CD14-positive monocyte (primary cell): ENCODE results near the gene ZNF91. TPM values are rescaled to one million over a fixed set of nuclear protein-coding genes. Genes with fewer than 3 reads are reported as not detected.

Experiments used
- DNase-seq, 3 donors: peaks; one replicate each; pipeline ENCODE4 v3.0.0-alpha.2; 2011 to 2022
- H2AFZ ChIP-seq: 2 replicates; pipeline ENCODE4 v1.6.0; 2012; ENCODE audit warnings: mild to moderate bottlenecking, low read depth, low read length, inconsistent platforms; ENCODE audit not compliant: insufficient read depth, poor library complexity, severe bottlenecking
- H3K27ac ChIP-seq, 2 donors: 1 replicate in 1 of 2; 2 replicates in 1 of 2; pipeline ENCODE4 v1.5.1; 2012 to 2013; ENCODE audit warnings: low read length in 2 of 2, control low read depth in 1 of 2, inconsistent platforms in 1 of 2, low read depth in 1 of 2, mild to moderate bottlenecking in 1 of 2
- H3K27me3 ChIP-seq, 2 donors: one replicate each; pipeline versions ENCODE4 v1.6.0 to v1.6.1; 2011 to 2013; ENCODE audit warnings: low read length in 2 of 2; ENCODE audit not compliant: control insufficient read depth in 2 of 2, insufficient read depth in 2 of 2
- H3K36me3 ChIP-seq, 2 donors: replicated peaks in 1 of 2; 1 replicate in 1 of 2; 2 replicates in 1 of 2; pipeline versions ENCODE4 v1.5.1 to v1.6.1; 2012 to 2013; ENCODE audit warnings: low read length in 2 of 2, control low read depth in 1 of 2, inconsistent platforms in 1 of 2, mild to moderate bottlenecking in 1 of 2; ENCODE audit not compliant: insufficient read depth in 2 of 2, control insufficient read depth in 1 of 2
- H3K4me1 ChIP-seq, 2 donors: 1 replicate in 1 of 2; 2 replicates in 1 of 2; pipeline versions ENCODE4 v1.5.1 to v1.6.1; 2012 to 2013; ENCODE audit warnings: low read length in 2 of 2, control low read depth in 1 of 2, inconsistent platforms in 1 of 2, mild to moderate bottlenecking in 1 of 2, moderate library complexity in 1 of 2; ENCODE audit not compliant: insufficient read depth in 2 of 2, control insufficient read depth in 1 of 2
- H3K4me2 ChIP-seq: replicated peaks from 2 replicates; pipeline ENCODE3; 2012; ENCODE audit warnings: low read length, moderate library complexity, mild to moderate bottlenecking; ENCODE audit not compliant: poor library complexity, severe bottlenecking; ENCODE audit errors: extremely low read depth
- H3K4me3 ChIP-seq, 3 experiments: fragments of 200-600 bp in 1 of 3; sonication (generic) in 1 of 3; replicated peaks in 1 of 3; 1 replicate in 2 of 3; 2 replicates in 1 of 3; pipeline ENCODE4 v1.5.1; 2011 to 2013; ENCODE audit warnings: low read length in 3 of 3, mild to moderate bottlenecking in 3 of 3, control low read depth in 2 of 3, low read depth in 2 of 3, inconsistent platforms in 1 of 3, moderate library complexity in 1 of 3
- H3K79me2 ChIP-seq: 2 replicates; pipeline ENCODE4 v1.6.0; 2012; ENCODE audit warnings: mild to moderate bottlenecking, control low read depth, inconsistent platforms, low read length, moderate library complexity; ENCODE audit not compliant: insufficient read depth
- H3K9ac ChIP-seq: 2 replicates; pipeline ENCODE4 v1.6.0; 2017; ENCODE audit warnings: low read length, mild to moderate bottlenecking; ENCODE audit not compliant: insufficient read depth, poor library complexity, severe bottlenecking
- H3K9me3 ChIP-seq, 2 donors: replicated peaks in 1 of 2; 1 replicate in 1 of 2; 2 replicates in 1 of 2; pipeline versions ENCODE4 v1.5.1 to v1.6.1; 2012 to 2013; ENCODE audit warnings: low read length in 2 of 2, control low read depth in 1 of 2; ENCODE audit not compliant: control insufficient read depth in 1 of 2, insufficient read depth in 1 of 2
- H4K20me1 ChIP-seq: 2 replicates; pipeline ENCODE4 v1.6.0; 2012; ENCODE audit warnings: mild to moderate bottlenecking, low read length, control low read depth, moderate library complexity; ENCODE audit not compliant: insufficient read depth
- H3K27ac Mint-ChIP-seq, 7 donors: one replicate each; pipeline ENCODE4 v1.8.0; 2020; ENCODE audit warnings: mild to moderate bottlenecking in 7 of 7, mixed read lengths in 7 of 7, moderate library complexity in 6 of 7, inconsistent platforms in 2 of 7
- H3K27me3 Mint-ChIP-seq, 3 donors: one replicate each; pipeline ENCODE4 v1.8.0; 2021 to 2022; ENCODE audit warnings: low read depth in 3 of 3, mild to moderate bottlenecking in 3 of 3, mixed read lengths in 3 of 3, moderate library complexity in 3 of 3, inconsistent platforms in 1 of 3
- H3K36me3 Mint-ChIP-seq, 2 donors: one replicate each; pipeline ENCODE4 v1.8.0; 2020; ENCODE audit warnings: mixed read lengths in 2 of 2, inconsistent platforms in 1 of 2, mild to moderate bottlenecking in 1 of 2
- H3K4me1 Mint-ChIP-seq: one replicate; pipeline ENCODE4 v1.8.0; 2020; ENCODE audit warnings: mild to moderate bottlenecking, mixed read lengths
- H3K4me3 Mint-ChIP-seq, 2 donors: one replicate each; pipeline ENCODE4 v1.8.0; 2020; ENCODE audit warnings: mild to moderate bottlenecking in 2 of 2, mixed read lengths in 2 of 2, moderate library complexity in 1 of 2
- H3K9me3 Mint-ChIP-seq, 7 donors: one replicate each; pipeline ENCODE4 v1.8.0; 2020 to 2022; ENCODE audit warnings: mixed read lengths in 7 of 7, mild to moderate bottlenecking in 6 of 7, moderate library complexity in 6 of 7, inconsistent platforms in 2 of 7
- WGBS: methylation state at CpG from one replicate; pipeline ENCODE4 v1.1.5; 2013; ENCODE audit warnings: missing lambda C conversion rate; ENCODE audit not compliant: insufficient coverage; 5-methylcytosine and 5-hydroxymethylcytosine counted together
- intact Hi-C, 2 donors: fragments of 100-400 bp; cut with micrococcal nuclease; formaldehyde crosslinking; loops; one replicate each; pipeline versions ENCODE4 v1.15.0 to v1.15.1; 2023
- polyA plus RNA-seq, 3 donors: library from polyadenylated mRNA; depleted of rRNA in 1 of 3; unstranded in 2 of 3; stranded (reverse) in 1 of 3; fragments of 300-500 nt in 2 of 3; fragments of >200 nt in 1 of 3; fragmentation: Illumina TruSeq in 2 of 3; gene quantifications; 1 replicate in 2 of 3; 2 replicates in 1 of 3; pipeline ENCODE4 v1.2.3, GENCODE V29; 2012 to 2021
- TF ChIP-seq, protein P1 (sequence below): fragments of 200-600 bp; IDR thresholded peaks from one replicate; pipeline ENCODE4 v1.8.0; 2022; ENCODE audit warnings: antibody characterized with exemption, mild to moderate bottlenecking

The ZNF91 gene
- polyA plus RNA-seq, 3 donors = 3.5 to 5.5 (median 4.9) TPM

DNA sequence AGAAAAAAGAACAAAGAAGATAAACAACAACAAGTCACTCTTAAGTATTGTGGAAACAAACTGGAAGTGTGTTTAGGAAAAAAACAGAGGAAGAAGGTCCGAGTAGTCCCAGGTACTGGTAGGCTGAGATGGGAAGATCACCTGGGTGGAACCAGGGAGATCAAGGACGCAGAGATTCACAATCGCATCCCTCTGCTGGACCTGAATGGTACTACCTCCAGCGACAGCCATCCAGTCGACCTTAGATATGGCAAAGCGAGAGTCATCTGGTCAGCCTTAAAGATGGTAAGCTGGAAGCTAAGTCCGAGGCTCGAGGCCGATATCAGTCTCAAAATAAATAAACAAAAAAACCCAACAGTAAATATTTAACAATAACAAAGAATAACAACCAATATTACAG lies 44.9 kb upstream of the ZNF91 start:
- H3K36me3 ChIP-seq = no peaks in the 10 kb centered on the region
- no peak overlapping the region for H3K27ac ChIP-seq
- no peaks in the 10 kb centered on the region for H3K4me1 ChIP-seq
- intact Hi-C loops = no loop called here
- H3K9me3 Mint-ChIP-seq = peaks cover 34 to 58% (median 53%) of the 10 kb centered on the region in 7 donors
- H4K20me1 ChIP-seq = no peaks in the 10 kb centered on the region
- H3K27me3 Mint-ChIP-seq = no peaks in the 10 kb centered on the region
- H3K79me2 ChIP-seq = no peaks in the 10 kb centered on the region
- no peak overlapping the region for H2AFZ ChIP-seq
- no peak overlapping the region for H3K4me2 ChIP-seq
- no peak for DNase-seq
- peaks cover 54 to 56% of the 10 kb centered on the region in 2 donors for H3K9me3 ChIP-seq
- 89% methylated on average over 5 of the region's 9 CpGs for WGBS
- no peak overlapping the region for H3K9ac ChIP-seq
- H3K27me3 ChIP-seq = no peaks in the 10 kb centered on the region
- no peak overlapping the region for H3K27ac Mint-ChIP-seq
- H3K4me3 ChIP-seq = no peak overlapping the region
- no peaks in the 10 kb centered on the region for H3K4me1 Mint-ChIP-seq
- H3K4me3 Mint-ChIP-seq = no peak overlapping the region
- H3K36me3 Mint-ChIP-seq = no peaks in the 10 kb centered on the region
- TF ChIP-seq, protein P1, sequence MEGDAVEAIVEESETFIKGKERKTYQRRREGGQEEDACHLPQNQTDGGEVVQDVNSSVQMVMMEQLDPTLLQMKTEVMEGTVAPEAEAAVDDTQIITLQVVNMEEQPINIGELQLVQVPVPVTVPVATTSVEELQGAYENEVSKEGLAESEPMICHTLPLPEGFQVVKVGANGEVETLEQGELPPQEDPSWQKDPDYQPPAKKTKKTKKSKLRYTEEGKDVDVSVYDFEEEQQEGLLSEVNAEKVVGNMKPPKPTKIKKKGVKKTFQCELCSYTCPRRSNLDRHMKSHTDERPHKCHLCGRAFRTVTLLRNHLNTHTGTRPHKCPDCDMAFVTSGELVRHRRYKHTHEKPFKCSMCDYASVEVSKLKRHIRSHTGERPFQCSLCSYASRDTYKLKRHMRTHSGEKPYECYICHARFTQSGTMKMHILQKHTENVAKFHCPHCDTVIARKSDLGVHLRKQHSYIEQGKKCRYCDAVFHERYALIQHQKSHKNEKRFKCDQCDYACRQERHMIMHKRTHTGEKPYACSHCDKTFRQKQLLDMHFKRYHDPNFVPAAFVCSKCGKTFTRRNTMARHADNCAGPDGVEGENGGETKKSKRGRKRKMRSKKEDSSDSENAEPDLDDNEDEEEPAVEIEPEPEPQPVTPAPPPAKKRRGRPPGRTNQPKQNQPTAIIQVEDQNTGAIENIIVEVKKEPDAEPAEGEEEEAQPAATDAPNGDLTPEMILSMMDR = no peak

DNA sequence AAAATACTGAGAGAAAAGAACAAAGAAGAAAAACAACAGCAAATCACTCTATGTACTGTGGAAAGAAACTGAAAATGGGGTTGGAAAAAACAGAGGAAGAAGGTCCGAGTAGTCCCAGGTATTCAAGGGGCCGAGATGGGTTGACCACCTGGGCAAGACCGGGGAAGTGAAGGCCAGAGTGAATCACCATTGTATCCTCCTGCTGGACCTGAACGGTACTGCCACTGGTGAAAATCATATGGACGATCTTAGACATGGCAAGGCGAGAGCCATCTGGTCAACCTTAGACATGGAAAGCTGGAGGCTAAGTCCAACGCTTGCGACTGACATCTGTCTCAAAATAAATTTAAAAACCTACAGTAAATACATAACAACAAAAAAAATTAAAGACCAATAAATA lies 44.4 kb upstream of the ZNF91 start:
- Histone ChIP-seq H3K79me2 (no peaks in the 10 kb centered on the region), H3K4me1 (no peaks in the 10 kb centered on the region), H3K27ac (no peak overlapping the region), H4K20me1 (no peaks in the 10 kb centered on the region), H3K27me3 (no peaks in the 10 kb centered on the region), H3K36me3 (no peaks in the 10 kb centered on the region), H3K4me3 (no peak overlapping the region), H2AFZ (no peak overlapping the region), H3K9ac (no peak overlapping the region), H3K9me3 (peaks cover 53 to 56% of the 10 kb centered on the region in 2 donors), H3K4me2 (no peak overlapping the region)
- no peaks in the 10 kb centered on the region for H3K27me3 Mint-ChIP-seq
- intact Hi-C loops = no loop called here
- DNase-seq = no peak
- TF ChIP-seq, protein P1 = peak; percentile 25
- WGBS = 92% methylated on average over 4 of the region's 8 CpGs
- H3K27ac Mint-ChIP-seq = no peak overlapping the region
- no peak overlapping the region for H3K4me3 Mint-ChIP-seq
- H3K36me3 Mint-ChIP-seq = no peaks in the 10 kb centered on the region
- no peaks in the 10 kb centered on the region for H3K4me1 Mint-ChIP-seq
- H3K9me3 Mint-ChIP-seq = peaks cover 36 to 64% (median 57%) of the 10 kb centered on the region in 7 donors
